HUES48 (cell line): ENCODE data around the gene EPAS1.

Source experiments
- H3K27ac ChIP-seq: one replicate; pipeline ENCODE4 v1.7.0; 2013; ENCODE audit warnings: low read depth, low read length, inconsistent platforms
- H3K27me3 ChIP-seq: 2 replicates; pipeline ENCODE4 v1.6.1; 2013; ENCODE audit warnings: mild to moderate bottlenecking, low read length; ENCODE audit not compliant: control insufficient read depth, insufficient read depth
- H3K36me3 ChIP-seq: 2 replicates; pipeline ENCODE4 v1.6.1; 2013; ENCODE audit warnings: low read length; ENCODE audit not compliant: control insufficient read depth, insufficient read depth
- H3K4me1 ChIP-seq: 2 replicates; pipeline ENCODE4 v1.6.1; 2013; ENCODE audit warnings: mild to moderate bottlenecking, low read length; ENCODE audit not compliant: control insufficient read depth, insufficient read depth
- H3K4me3 ChIP-seq: 2 replicates; pipeline ENCODE4 v1.5.1; 2013; ENCODE audit warnings: mild to moderate bottlenecking, low read depth, low read length
- H3K9ac ChIP-seq: 2 replicates; pipeline ENCODE4 v1.6.1; 2013; ENCODE audit warnings: mild to moderate bottlenecking, low read depth, low read length, moderate library complexity
- H3K9me3 ChIP-seq: 2 replicates; pipeline ENCODE4 v1.6.1; 2013; ENCODE audit warnings: low read length; ENCODE audit not compliant: control insufficient read depth, insufficient read depth

EPAS1 gene

DNA sequence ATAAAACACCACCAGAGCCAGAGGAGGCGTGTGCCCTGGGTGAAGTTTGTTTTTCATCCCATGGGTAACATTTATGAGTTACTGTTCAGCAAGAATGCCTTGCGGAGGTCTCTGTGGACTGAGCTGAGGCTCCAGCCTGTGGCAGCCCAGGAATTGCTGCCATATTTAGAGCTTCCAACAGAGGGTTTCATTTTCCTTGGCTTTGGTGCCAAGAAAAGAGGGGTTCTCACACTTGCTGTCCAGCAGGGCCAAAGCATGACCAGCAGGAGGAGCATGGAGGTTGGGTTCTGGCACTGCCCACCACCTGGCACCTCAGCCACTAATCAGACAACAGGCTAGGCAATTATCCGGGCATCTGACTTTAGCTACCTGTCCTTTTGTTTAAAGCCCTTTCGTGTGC, 36.7 kb downstream of the EPAS1 start:
- H3K27ac ChIP-seq = no peak overlapping the region
- peaks cover 26% of the 10 kb centered on the region for H3K4me1 ChIP-seq
- H3K36me3 ChIP-seq = no peaks in the 10 kb centered on the region
- H3K9ac ChIP-seq = no peak overlapping the region
- H3K4me3 ChIP-seq = no peak overlapping the region
- no peaks in the 10 kb centered on the region for H3K9me3 ChIP-seq
- H3K27me3 ChIP-seq = peaks cover 11% of the 10 kb centered on the region

DNA sequence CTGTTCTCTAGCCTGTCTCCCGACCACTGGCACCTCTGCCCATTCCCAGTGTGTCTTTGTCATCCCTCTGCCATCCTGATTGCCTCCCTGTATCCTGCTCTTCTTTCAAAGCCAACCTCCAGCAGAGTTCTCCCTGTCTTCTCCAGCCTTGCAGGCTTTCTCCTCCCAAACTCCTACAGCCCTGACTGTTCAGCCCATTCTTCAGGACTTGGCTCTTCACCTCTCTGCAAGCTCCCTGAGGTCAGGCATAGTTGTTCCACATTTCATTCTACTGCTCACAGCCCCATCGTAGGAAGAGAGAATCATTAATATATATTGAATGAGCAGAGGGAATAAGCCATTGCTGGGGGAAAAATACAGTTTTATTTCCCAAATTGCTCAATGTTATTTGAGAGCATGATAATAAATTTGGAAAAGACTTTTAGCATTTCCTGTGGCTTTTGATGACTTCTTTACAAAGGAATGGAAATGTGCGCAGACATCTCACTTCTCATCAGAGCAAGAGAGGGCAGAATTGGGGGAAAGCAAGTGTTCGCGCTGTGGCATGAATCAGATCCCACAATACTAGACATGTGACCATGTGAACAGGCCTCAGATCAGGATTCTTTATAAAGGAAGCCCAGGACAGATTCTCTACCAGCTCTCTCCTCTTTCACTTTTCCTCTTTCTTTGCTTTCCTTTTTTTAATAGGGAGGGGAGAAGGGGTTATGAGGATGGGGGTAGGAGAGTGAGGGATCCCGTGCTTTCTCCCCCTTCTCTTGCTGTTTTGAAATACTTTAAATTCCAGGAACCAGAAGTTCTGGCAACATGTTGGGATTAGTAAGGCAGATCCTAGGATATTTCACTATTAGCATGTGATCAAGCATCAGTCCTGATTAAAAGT, 37.4 kb downstream of the EPAS1 start:
- Histone ChIP-seq H3K27me3 (peaks cover 11% of the 10 kb centered on the region), H3K9me3 (no peaks in the 10 kb centered on the region), H3K27ac (no peak overlapping the region), H3K4me3 (no peak overlapping the region), H3K9ac (no peak overlapping the region), H3K36me3 (no peaks in the 10 kb centered on the region), H3K4me1 (peaks cover 26% of the 10 kb centered on the region)

DNA sequence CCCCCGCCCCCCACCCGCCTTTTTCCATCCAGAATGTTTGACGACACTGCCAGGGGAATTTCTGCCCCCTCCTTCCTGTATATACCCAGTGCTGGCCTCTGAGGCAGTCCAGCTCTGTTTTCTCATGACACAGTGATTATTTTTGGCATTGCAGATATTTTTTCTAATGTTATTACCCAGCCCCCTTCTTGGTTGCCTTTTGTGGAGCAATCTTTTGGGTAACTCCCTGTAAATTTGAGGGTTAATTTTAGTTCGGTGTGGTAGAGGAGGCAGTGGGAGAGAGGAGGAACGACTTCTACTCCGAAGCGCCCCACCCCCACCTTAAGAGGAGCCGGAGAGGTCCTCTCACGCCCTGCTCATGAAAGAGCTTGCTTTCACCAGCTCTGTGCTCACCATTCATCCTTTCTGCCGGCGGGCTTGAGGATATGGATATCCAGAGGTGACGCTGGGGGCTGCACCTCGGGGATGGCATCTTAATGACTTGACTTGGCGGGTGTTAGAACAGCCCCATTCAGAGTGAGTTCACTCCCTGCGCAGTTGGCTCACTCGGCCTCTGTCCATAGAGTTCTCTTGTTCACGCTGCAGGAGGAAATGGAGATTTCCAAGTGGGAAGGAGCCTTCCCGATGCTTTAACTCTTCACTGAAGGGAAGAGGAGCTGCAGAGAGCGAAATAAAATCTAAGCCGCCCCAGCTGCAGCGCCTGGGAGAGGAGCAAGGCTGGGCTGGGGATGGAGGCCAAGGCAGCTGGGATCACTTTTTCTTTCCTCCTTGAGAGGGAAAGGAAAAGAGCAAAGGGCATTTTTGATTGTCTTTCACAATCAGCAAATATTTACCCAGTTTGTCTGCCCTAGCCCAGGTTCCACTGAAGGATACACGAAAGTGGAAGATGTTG, 38.4 kb downstream of the EPAS1 start:
- H3K4me1 ChIP-seq = peaks cover 26% of the 10 kb centered on the region
- no peaks in the 10 kb centered on the region for H3K36me3 ChIP-seq
- H3K27ac ChIP-seq = no peak overlapping the region
- H3K27me3 ChIP-seq = peaks cover 11% of the 10 kb centered on the region
- H3K9ac ChIP-seq = no peak overlapping the region
- H3K9me3 ChIP-seq = no peaks in the 10 kb centered on the region
- H3K4me3 ChIP-seq = peak overlapping the region; percentile 35

DNA sequence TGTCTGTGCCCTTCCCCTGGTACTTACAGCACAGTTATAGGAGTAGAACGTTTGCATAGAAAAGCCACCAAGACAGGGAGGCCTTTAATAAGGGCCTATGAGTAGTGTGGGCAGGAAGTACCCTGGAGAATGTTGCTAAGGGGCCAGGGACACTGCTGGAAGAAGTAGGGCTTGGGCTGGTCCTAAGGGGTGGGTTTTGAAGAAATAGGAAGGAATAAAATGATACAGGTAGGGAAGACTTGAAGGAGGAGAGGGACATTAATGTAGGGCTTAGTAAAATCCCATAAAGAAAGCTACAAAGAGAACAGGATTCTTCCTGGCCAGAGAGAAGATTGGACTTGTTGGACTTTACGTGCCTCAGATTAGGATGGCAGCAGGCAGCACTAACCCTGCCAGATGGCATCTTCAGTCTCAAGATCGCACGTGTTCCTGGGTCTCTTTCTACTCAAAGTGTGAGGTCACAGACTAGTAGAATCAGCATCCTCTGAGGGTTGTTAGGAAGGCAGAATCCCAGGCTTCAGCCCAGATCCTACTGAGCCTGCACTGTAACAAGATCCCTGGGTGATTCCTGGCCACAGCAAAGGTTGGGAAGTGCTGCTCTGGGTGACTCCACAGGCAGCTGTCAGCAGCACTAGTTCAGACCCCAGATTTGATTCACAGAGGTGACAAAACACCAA, 39.2 kb downstream of the EPAS1 start:
- Histone ChIP-seq H3K4me3 (no peak overlapping the region), H3K36me3 (no peaks in the 10 kb centered on the region), H3K9ac (no peak overlapping the region), H3K4me1 (peaks cover 26% of the 10 kb centered on the region), H3K27me3 (peaks cover 11% of the 10 kb centered on the region), H3K27ac (no peak overlapping the region), H3K9me3 (no peaks in the 10 kb centered on the region)

DNA sequence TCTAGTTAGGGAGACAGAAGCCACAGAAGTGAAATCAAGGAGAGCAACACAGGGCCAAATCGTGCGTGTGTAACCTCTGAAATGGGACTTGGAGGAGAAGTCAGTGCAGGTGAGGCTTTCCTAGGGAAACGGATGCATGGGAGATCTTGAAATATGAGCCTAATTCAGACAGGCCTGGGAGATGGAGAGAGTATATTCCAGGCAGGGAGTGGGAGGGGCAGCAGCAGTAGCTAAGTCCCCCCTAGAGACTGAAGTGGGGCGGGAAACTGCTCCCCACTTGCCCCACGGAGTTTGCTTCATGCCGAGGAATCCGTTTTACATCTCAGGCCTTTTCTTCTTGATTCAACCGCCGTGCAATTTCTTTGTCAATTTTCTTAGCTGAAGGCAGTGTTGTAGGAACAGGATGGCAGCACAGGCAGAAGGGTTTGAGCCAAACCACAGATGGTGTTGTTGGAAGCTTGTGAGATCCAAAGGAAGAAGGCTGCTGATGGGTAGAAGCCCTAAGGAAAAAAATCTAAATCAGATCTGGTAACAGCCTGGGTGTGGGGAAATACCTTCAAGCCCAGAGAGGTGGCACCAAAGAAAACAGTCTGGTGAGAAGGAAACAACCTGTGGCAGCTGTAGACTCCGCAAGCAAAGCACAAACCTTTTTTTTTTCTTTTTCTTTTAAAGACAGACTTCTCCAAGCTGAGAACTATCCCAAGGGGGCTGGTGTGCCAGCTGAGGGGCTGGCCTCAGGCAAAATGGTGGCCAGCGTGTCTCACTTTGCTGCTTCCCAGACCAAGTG, 40.2 kb downstream of the EPAS1 start:
- H3K4me1 ChIP-seq = peaks cover 20% of the 10 kb centered on the region
- no peaks in the 10 kb centered on the region for H3K9me3 ChIP-seq
- H3K36me3 ChIP-seq = no peaks in the 10 kb centered on the region
- H3K9ac ChIP-seq = no peak overlapping the region
- H3K27me3 ChIP-seq = peaks cover 11% of the 10 kb centered on the region
- H3K4me3 ChIP-seq = no peak overlapping the region
- no peak overlapping the region for H3K27ac ChIP-seq

DNA sequence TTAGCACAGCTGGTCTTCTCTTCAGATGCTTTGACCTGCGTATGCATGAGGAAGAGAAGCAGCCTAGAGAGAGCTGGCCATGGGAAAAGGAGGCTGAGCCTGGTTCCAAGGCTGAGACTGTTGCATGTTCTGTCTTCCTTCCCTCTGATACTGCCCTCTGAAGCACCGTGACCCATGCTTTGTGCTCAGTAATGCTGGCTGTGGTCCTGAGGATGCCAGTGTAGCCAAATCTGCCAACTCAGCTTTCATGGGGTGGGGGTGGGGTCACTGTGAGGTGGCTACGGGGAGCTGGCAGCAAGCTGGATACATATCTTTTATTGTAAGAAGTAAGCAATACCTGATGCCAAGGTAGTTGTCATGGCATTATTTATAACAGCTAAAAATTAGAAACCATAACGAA, 41.5 kb downstream of the EPAS1 start:
- H3K36me3 ChIP-seq = no peaks in the 10 kb centered on the region
- H3K4me1 ChIP-seq = peaks cover 20% of the 10 kb centered on the region
- H3K4me3 ChIP-seq = no peak overlapping the region
- H3K9me3 ChIP-seq = no peaks in the 10 kb centered on the region
- no peak overlapping the region for H3K9ac ChIP-seq
- no peak overlapping the region for H3K27ac ChIP-seq
- H3K27me3 ChIP-seq = peaks cover 11% of the 10 kb centered on the region

DNA sequence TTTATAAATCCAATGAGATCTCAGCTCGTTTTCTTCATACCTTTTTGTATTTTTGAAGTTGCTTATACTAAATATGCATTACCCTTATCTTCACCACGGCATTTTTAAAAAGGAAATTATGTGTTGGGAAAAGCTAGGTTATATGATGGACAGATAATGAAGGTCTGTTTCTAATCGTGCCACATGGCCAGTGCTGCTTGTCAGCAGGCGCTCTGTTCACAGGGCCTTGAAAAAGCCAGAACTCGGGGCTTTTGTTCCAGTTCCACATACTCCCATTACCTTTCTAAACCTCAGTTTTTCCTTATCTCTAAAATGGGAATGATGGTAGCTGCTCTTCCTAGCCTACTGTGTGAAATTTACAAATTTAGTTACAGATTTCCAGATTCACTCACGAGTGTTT, 42.0 kb downstream of the EPAS1 start:
- Histone ChIP-seq H3K36me3 (no peaks in the 10 kb centered on the region), H3K27me3 (peaks cover 11% of the 10 kb centered on the region), H3K4me1 (peaks cover 20% of the 10 kb centered on the region), H3K9me3 (no peaks in the 10 kb centered on the region), H3K4me3 (no peak overlapping the region), H3K27ac (no peak overlapping the region), H3K9ac (no peak overlapping the region)

DNA sequence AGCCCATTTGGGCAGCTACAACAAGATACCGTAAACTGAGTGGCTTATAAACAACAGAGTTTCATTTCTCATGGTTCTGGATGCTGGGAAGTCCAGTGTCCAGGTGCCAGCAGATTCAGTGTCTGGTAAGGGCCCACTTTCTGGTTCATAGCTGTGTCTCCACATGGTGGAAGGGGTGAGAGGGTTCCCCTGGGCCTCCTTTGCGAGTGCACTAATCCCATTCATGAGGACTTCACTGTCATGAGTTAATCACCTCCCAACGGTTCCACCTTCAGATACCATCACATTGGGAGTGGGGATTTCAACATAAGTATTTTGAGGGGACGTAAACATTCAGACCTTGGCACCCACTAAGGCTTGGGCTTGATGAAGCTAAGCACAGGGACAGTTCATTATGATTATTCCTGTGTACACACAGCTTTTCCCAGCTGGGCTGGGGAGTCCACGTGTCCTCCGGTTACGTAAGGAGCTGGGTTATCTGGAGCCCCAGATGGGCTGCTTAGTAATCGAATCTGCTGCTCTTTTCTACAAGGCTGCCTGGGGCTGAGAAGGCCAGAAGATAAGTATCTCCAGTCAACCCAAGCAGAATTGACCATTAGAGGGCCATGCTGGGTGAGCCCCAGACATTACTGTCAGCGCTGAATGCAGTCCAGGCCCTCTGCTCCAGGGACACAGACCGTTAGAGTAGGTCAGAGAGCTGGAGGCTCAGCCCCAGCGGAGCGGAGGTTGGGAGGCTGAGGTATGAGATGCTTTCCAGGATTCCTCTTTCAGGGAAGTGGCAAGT, 42.7 kb downstream of the EPAS1 start:
- Histone ChIP-seq H3K9ac (no peak overlapping the region), H3K4me1 (peaks cover 19% of the 10 kb centered on the region), H3K36me3 (no peaks in the 10 kb centered on the region), H3K9me3 (no peaks in the 10 kb centered on the region), H3K27ac (no peak overlapping the region), H3K4me3 (no peak overlapping the region), H3K27me3 (peaks cover 11% of the 10 kb centered on the region)

DNA sequence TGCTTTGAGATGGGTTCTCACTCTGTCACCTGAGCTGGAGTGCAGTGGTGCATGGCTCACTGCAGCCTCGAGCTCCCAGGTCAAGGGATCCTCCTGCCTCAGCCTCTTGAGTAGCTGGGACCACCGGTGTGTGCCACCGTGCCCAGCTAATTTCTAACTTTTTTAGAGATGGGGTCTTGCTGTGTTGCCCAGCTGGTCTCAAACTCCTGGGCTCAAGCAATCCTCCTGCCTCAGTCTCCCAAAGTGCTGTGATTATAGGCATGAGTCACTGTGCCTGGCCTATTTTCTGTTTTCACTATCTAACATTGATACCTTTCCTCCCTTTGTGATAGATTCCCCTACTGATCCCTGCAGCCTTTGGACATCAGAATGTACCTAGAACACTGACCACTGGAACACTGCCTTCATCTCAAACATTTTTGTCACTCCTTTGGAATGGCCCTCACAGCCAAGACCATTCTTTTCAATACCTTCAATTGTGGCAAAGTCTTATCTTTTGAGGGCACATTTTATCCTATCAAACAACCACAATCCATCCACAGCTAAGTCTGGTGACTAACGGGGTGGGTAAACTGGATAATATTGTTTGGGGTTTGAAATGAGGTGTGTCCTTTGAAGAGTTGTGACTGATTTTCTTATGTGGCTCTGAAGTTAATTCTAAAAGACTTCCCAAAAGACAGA, 43.7 kb downstream of the EPAS1 start:
- Histone ChIP-seq H3K4me1 (peaks cover 9% of the 10 kb centered on the region), H3K36me3 (no peaks in the 10 kb centered on the region), H3K27me3 (peaks cover 9% of the 10 kb centered on the region), H3K9me3 (no peaks in the 10 kb centered on the region), H3K9ac (no peak overlapping the region), H3K27ac (no peak overlapping the region), H3K4me3 (no peak overlapping the region)
